IPS-18a (cell line): ENCODE measurements around the gene MYBPHL.

Source experiments
- H3K27ac ChIP-seq: one replicate; pipeline ENCODE4 v1.5.1; 2013; ENCODE audit warnings: low read length
- H3K27me3 ChIP-seq: one replicate; pipeline ENCODE4 v1.6.1; 2013; ENCODE audit warnings: mild to moderate bottlenecking, low read length; ENCODE audit not compliant: control insufficient read depth, insufficient read depth
- H3K36me3 ChIP-seq: one replicate; pipeline ENCODE4 v1.6.1; 2013; ENCODE audit warnings: low read depth, low read length; ENCODE audit not compliant: control insufficient read depth
- H3K4me1 ChIP-seq: one replicate; pipeline ENCODE4 v1.6.1; 2013; ENCODE audit warnings: low read depth, low read length; ENCODE audit not compliant: control insufficient read depth
- H3K4me3 ChIP-seq: one replicate; pipeline ENCODE4 v1.5.1; 2013; ENCODE audit warnings: low read length
- H3K9ac ChIP-seq: one replicate; pipeline ENCODE4 v1.6.1; 2013; ENCODE audit warnings: mild to moderate bottlenecking, low read length, moderate library complexity
- H3K9me3 ChIP-seq: one replicate; pipeline ENCODE4 v1.6.1; 2013; ENCODE audit warnings: low read depth, low read length; ENCODE audit not compliant: control insufficient read depth

Gene MYBPHL

DNA sequence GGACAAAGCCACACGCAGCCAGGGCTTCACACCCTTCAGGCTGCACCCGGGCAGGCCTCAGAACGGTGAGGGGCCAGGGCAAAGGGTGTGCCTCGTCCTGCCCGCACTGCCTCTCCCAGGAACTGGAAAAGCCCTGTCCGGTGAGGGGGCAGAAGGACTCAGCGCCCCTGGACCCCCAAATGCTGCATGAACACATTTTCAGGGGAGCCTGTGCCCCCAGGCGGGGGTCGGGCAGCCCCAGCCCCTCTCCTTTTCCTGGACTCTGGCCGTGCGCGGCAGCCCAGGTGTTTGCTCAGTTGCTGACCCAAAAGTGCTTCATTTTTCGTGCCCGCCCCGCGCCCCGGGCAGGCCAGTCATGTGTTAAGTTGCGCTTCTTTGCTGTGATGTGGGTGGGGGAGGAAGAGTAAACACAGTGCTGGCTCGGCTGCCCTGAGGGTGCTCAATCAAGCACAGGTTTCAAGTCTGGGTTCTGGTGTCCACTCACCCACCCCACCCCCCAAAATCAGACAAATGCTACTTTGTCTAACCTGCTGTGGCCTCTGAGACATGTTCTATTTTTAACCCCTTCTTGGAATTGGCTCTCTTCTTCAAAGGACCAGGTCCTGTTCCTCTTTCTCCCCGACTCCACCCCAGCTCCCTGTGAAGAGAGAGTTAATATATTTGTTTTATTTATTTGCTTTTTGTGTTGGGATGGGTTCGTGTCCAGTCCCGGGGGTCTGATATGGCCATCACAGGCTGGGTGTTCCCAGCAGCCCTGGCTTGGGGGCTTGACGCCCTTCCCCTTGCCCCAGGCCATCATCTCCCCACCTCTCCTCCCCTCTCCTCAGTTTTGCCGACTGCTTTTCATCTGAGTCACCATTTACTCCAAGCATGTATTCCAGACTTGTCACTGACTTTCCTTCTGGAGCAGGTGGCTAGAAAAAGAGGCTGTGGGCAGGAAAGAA lies 32.0 kb downstream of the MYBPHL start:
- H3K4me1 ChIP-seq: no peaks in the 10 kb centered on the region
- no peak overlapping the region for H3K4me3 ChIP-seq
- no peaks in the 10 kb centered on the region for H3K27me3 ChIP-seq
- peaks cover 16% of the 10 kb centered on the region for H3K36me3 ChIP-seq
- no peaks in the 10 kb centered on the region for H3K9me3 ChIP-seq
- no peak overlapping the region for H3K9ac ChIP-seq
- no peak overlapping the region for H3K27ac ChIP-seq

- Histone ChIP-seq H3K36me3 (peaks cover 15% of the 10 kb centered on the region), H3K9ac (no peak overlapping the region), H3K4me1 (no peaks in the 10 kb centered on the region), H3K9me3 (no peaks in the 10 kb centered on the region), H3K4me3 (no peak overlapping the region), H3K27me3 (no peaks in the 10 kb centered on the region), H3K27ac (no peak overlapping the region)
Observed at GRCh38 chr1:109273570-109274288, 33.1 kb downstream of the MYBPHL start.

- H3K27me3 ChIP-seq: no peaks in the 10 kb centered on the region
- H3K9me3 ChIP-seq: no peaks in the 10 kb centered on the region
- H3K27ac ChIP-seq: no peak overlapping the region
- H3K36me3 ChIP-seq: peaks cover 18% of the 10 kb centered on the region
- H3K9ac ChIP-seq: no peak overlapping the region
- H3K4me3 ChIP-seq: no peak overlapping the region
- no peaks in the 10 kb centered on the region for H3K4me1 ChIP-seq
Observed at GRCh38 chr1:109272831-109273547, 33.8 kb downstream of the MYBPHL start.

- Histone ChIP-seq H3K27me3 (no peaks in the 10 kb centered on the region), H3K27ac (no peak overlapping the region), H3K4me1 (no peaks in the 10 kb centered on the region), H3K9ac (no peak overlapping the region), H3K9me3 (no peaks in the 10 kb centered on the region), H3K36me3 (peaks cover 23% of the 10 kb centered on the region), H3K4me3 (no peak overlapping the region)
Observed at GRCh38 chr1:109272021-109272799, 34.6 kb downstream of the MYBPHL start.

- H3K4me3 ChIP-seq: no peak overlapping the region
- H3K27me3 ChIP-seq: no peaks in the 10 kb centered on the region
- no peak overlapping the region for H3K9ac ChIP-seq
- H3K9me3 ChIP-seq: no peaks in the 10 kb centered on the region
- no peaks in the 10 kb centered on the region for H3K4me1 ChIP-seq
- no peak overlapping the region for H3K27ac ChIP-seq
- H3K36me3 ChIP-seq: peaks cover 23% of the 10 kb centered on the region
Observed at GRCh38 chr1:109271458-109271857, 35.4 kb downstream of the MYBPHL start.

GRCh38 chr1:109270623-109271317 lies 36.0 kb downstream of the MYBPHL start:
- Histone ChIP-seq H3K27ac (no peak overlapping the region), H3K27me3 (no peaks in the 10 kb centered on the region), H3K9me3 (no peaks in the 10 kb centered on the region), H3K4me3 (no peak overlapping the region), H3K4me1 (no peaks in the 10 kb centered on the region), H3K36me3 (peaks cover 24% of the 10 kb centered on the region), H3K9ac (no peak overlapping the region)

GRCh38 chr1:109269981-109270622 lies 36.7 kb downstream of the MYBPHL start:
- H3K27me3 ChIP-seq: no peaks in the 10 kb centered on the region
- no peak overlapping the region for H3K4me3 ChIP-seq
- H3K9ac ChIP-seq: no peak overlapping the region
- H3K36me3 ChIP-seq: peaks cover 30% of the 10 kb centered on the region
- H3K4me1 ChIP-seq: no peaks in the 10 kb centered on the region
- no peaks in the 10 kb centered on the region for H3K9me3 ChIP-seq
- H3K27ac ChIP-seq: no peak overlapping the region

DNA sequence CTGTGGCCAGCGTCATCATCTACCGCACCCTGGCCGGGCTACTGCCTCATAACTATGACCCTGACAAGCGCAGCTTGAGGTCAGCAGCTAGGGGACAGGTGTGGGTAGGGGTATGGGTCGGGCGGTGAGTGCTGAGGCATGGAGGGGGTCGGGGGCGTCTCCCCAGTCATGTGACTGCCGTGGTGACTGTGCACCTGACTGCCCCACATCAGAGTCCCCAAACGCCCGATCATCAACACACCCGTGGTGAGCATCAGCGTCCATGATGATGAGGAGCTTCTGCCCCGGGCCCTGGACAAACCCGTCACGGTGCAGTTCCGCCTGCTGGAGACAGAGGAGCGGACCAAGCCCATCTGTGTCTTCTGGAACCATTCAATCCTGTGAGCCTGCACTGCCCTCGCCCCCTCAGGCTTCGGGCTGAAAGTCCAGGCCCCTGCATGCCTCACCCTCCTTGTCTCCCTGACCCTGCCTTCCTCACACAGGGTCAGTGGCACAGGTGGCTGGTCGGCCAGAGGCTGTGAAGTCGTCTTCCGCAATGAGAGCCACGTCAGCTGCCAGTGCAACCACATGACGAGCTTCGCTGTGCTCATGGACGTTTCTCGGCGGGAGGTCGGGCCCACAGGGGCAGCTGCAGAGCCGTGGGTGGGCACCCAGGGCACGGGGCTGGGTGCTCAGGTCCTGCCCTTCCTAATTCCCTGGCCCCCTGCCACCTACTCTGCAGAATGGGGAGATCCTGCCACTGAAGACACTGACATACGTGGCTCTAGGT lies 37.4 kb downstream of the MYBPHL start:
- Histone ChIP-seq H3K4me1 (no peaks in the 10 kb centered on the region), H3K4me3 (no peak overlapping the region), H3K27me3 (no peaks in the 10 kb centered on the region), H3K9ac (no peak overlapping the region), H3K27ac (no peak overlapping the region), H3K36me3 (peaks cover 37% of the 10 kb centered on the region), H3K9me3 (no peaks in the 10 kb centered on the region)

GRCh38 chr1:109268431-109269211 lies 38.2 kb downstream of the MYBPHL start:
- no peaks in the 10 kb centered on the region for H3K9me3 ChIP-seq
- H3K27ac ChIP-seq: no peak overlapping the region
- H3K4me3 ChIP-seq: no peak overlapping the region
- peaks cover 39% of the 10 kb centered on the region for H3K36me3 ChIP-seq
- H3K27me3 ChIP-seq: no peaks in the 10 kb centered on the region
- no peak overlapping the region for H3K9ac ChIP-seq
- H3K4me1 ChIP-seq: no peaks in the 10 kb centered on the region
